HCT116 (cell line): ENCODE results near the gene RNF145. TPM values are rescaled to one million over a fixed set of nuclear protein-coding genes. Genes with fewer than 3 reads are reported as not detected.

Source experiments
- ATAC-seq: fragments of 200-7000 bp; cut with Tn5 transposase; 2 replicates; pipeline ENCODE4 v1.9.1; 2020; ENCODE audit warnings: mild to moderate bottlenecking, moderate library complexity
- BruUV-seq: library from RNA; stranded (reverse); fragments of 400-500 nt; replicated peaks from 2 replicates; lab custom pipeline; 2021; lab: Mats Ljungman, UMichigan
- CTCF ChIA-PET: fragments of 300-600 bp; sonication (Branson Sonifier 250); formaldehyde crosslinking; loops from one replicate; lab custom pipeline; 2021; ENCODE audit warnings: antibody characterized with exemption; lab: Charles Lee
- POLR2A ChIA-PET: fragments of 300-600, 350-600 bp; sonication (Branson Sonifier 250); formaldehyde crosslinking; loops from one replicate; lab custom pipeline; 2021; ENCODE audit warnings: antibody characterized with exemption; lab: Charles Lee
- RAD21 ChIA-PET, 2 experiments: fragments of 300-600 bp; sonication (Branson Sonifier 250); formaldehyde crosslinking; loops; one replicate each; lab custom pipeline; 2023; ENCODE audit warnings: low total read pairs in 2 of 2; ENCODE audit not compliant: uncharacterized antibody in 2 of 2, unreplicated experiment in 2 of 2, low non-redundant PET in 1 of 2; lab: Charles Lee
- DNase-seq: peaks from one replicate; pipeline ENCODE4 v3.0.0-alpha.2; 2010; ENCODE audit warnings: low read depth, low spot score
- H2AFZ ChIP-seq: fragments of 200-600 bp; shearing (Covaris generic), sonication (generic); 2 replicates; pipeline ENCODE4 v1.6.1; 2017; ENCODE audit warnings: low read depth, mixed run types, mixed read lengths, antibody characterized with exemption, low read length; ENCODE audit not compliant: poor library complexity, severe bottlenecking
- H3K27ac ChIP-seq: 2 replicates; pipeline ENCODE4 v1.5.1; 2012; ENCODE audit warnings: low read depth, low read length
- H3K27me3 ChIP-seq: fragments of 200-600 bp; sonication (generic); 2 replicates; pipeline ENCODE4 v1.6.1; 2016; ENCODE audit warnings: mixed run types, low read length, mixed read lengths; ENCODE audit not compliant: insufficient read depth
- H3K36me3 ChIP-seq, 2 experiments: fragments of 200-500 bp in 1 of 2; fragments of 200-600 bp in 1 of 2; sonication (Bioruptor generic) in 1 of 2; sonication (generic) in 1 of 2; 2 replicates each; pipeline versions ENCODE4 v1.5.1 to v1.6.1; 2014 to 2016; ENCODE audit warnings: low read length in 2 of 2, inconsistent platforms in 1 of 2, mixed read lengths in 1 of 2, mixed run types in 1 of 2; ENCODE audit not compliant: insufficient read depth in 2 of 2, control insufficient read depth in 1 of 2
- H3K4me1 ChIP-seq, 2 experiments: fragments of 200-600 bp in 1 of 2; sonication (generic) in 1 of 2; 2 replicates each; pipeline versions ENCODE4 v1.5.1 to v1.6.1; 2012 to 2017; ENCODE audit warnings: low read length in 2 of 2, inconsistent platforms in 1 of 2, mild to moderate bottlenecking in 1 of 2, mixed read lengths in 1 of 2, mixed run types in 1 of 2, moderate library complexity in 1 of 2; ENCODE audit not compliant: insufficient read depth in 2 of 2, control insufficient read depth in 1 of 2
- H3K4me2 ChIP-seq: fragments of 200-600 bp; sonication (generic); 2 replicates; pipeline ENCODE4 v1.6.1; 2017; ENCODE audit warnings: mixed run types, low read length, mixed read lengths
- H3K4me3 ChIP-seq, 2 experiments: fragments of 200-600 bp in 1 of 2; sonication (generic) in 1 of 2; replicated peaks in 1 of 2; 2 replicates each; pipeline ENCODE4 v1.5.1; 2011 to 2016; ENCODE audit warnings: low read length in 2 of 2, control low read depth in 1 of 2, low read depth in 1 of 2, mild to moderate bottlenecking in 1 of 2, mixed read lengths in 1 of 2, mixed run types in 1 of 2
- H3K79me2 ChIP-seq: fragments of 200-600 bp; sonication (generic); 2 replicates; pipeline ENCODE4 v1.6.1; 2017; ENCODE audit warnings: mild to moderate bottlenecking, mixed run types, low read length, moderate library complexity, mixed read lengths; ENCODE audit not compliant: insufficient read depth
- H3K9ac ChIP-seq: fragments of 200-600 bp; sonication (generic); 2 replicates; pipeline ENCODE4 v1.6.1; 2016; ENCODE audit warnings: low read length, mixed read lengths
- H3K9me2 ChIP-seq: fragments of 200-600 bp; sonication (generic), shearing (Covaris generic); 2 replicates; pipeline ENCODE4 v1.6.1; 2017; ENCODE audit warnings: mixed run types, mild to moderate bottlenecking, moderate library complexity; ENCODE audit not compliant: insufficient read depth
- H3K9me3 ChIP-seq, 2 experiments: fragments of 200-500 bp in 1 of 2; fragments of 200-600 bp in 1 of 2; sonication (Bioruptor generic) in 1 of 2; sonication (generic) in 1 of 2; 2 replicates each; pipeline ENCODE4 v1.6.1; 2014 to 2017; ENCODE audit warnings: low read length in 2 of 2, mixed read lengths in 2 of 2, inconsistent platforms in 1 of 2, low read depth in 1 of 2, mild to moderate bottlenecking in 1 of 2, mixed run types in 1 of 2, moderate library complexity in 1 of 2; ENCODE audit not compliant: control insufficient read depth in 1 of 2, insufficient read depth in 1 of 2
- H4K20me1 ChIP-seq: fragments of 200-600 bp; sonication (generic), shearing (Covaris generic); 2 replicates; pipeline ENCODE4 v1.6.1; 2017; ENCODE audit warnings: mixed run types, mild to moderate bottlenecking, moderate library complexity; ENCODE audit not compliant: insufficient read depth
- ATF3 ChIP-seq: IDR thresholded peaks from 2 replicates; pipeline ENCODE4 v1.6.1; 2012
- CBX3 ChIP-seq: IDR thresholded peaks from 2 replicates; pipeline ENCODE4 v1.6.1; 2012; ENCODE audit warnings: low read depth
- CEBPB ChIP-seq: IDR thresholded peaks from 2 replicates; pipeline ENCODE4 v1.6.1; 2012; ENCODE audit warnings: low read depth
- ELF1 ChIP-seq: IDR thresholded peaks from 2 replicates; pipeline ENCODE4 v1.6.1; 2012; ENCODE audit warnings: low read depth, borderline replicate concordance
- EZH2phosphoT487 ChIP-seq: fragments of 200-600 bp; IDR thresholded peaks from 2 replicates; pipeline ENCODE4 v1.6.1; 2018; ENCODE audit warnings: antibody characterized with exemption, borderline replicate concordance
- JUND ChIP-seq: IDR thresholded peaks from 2 replicates; pipeline ENCODE4 v1.6.1; 2012
- POLR2A ChIP-seq: IDR thresholded peaks from 2 replicates; pipeline ENCODE4 v1.7.0; 2011; ENCODE audit warnings: borderline replicate concordance; ENCODE audit not compliant: insufficient read depth, insufficient read length; ENCODE audit errors: extremely low read depth
- POLR2AphosphoS5 ChIP-seq: IDR thresholded peaks from 2 replicates; pipeline ENCODE4 v1.6.1; 2011; ENCODE audit warnings: mild to moderate bottlenecking, low read depth, low read length, moderate library complexity
- RAD21 ChIP-seq: IDR thresholded peaks from 2 replicates; pipeline ENCODE4 v1.6.1; 2012; ENCODE audit warnings: low read depth, mild to moderate bottlenecking
- SP1 ChIP-seq: IDR thresholded peaks from 2 replicates; pipeline ENCODE4 v1.6.1; 2012; ENCODE audit warnings: low read depth
- SRF ChIP-seq: IDR thresholded peaks from 2 replicates; pipeline ENCODE4 v1.6.1; 2012; ENCODE audit warnings: low read depth
- TCF7L2 ChIP-seq: IDR thresholded peaks from 2 replicates; pipeline ENCODE4 v1.7.0; 2011; ENCODE audit warnings: borderline replicate concordance, inconsistent platforms; ENCODE audit not compliant: insufficient read depth, insufficient read length; ENCODE audit errors: extremely low read depth
- YY1 ChIP-seq: IDR thresholded peaks from 2 replicates; pipeline ENCODE4 v1.6.1; 2011; ENCODE audit warnings: low read length, low read depth, moderate library complexity, mild to moderate bottlenecking; ENCODE audit not compliant: insufficient replicate concordance; ENCODE audit errors: extremely low read depth
- ZBTB33 ChIP-seq: IDR thresholded peaks from 2 replicates; pipeline ENCODE4 v1.6.1; 2011; ENCODE audit warnings: mild to moderate bottlenecking, low read length, moderate library complexity; ENCODE audit not compliant: insufficient replicate concordance; ENCODE audit errors: extremely low read depth
- ZFX ChIP-seq: fragments of 450-650 bp; IDR thresholded peaks from 2 replicates; pipeline ENCODE4 v1.6.1; 2017
- ZNF274 ChIP-seq: fragments of 200-500 bp; sonication (Bioruptor generic); IDR thresholded peaks from 2 replicates; pipeline ENCODE4 v1.6.1; 2014; ENCODE audit warnings: mild to moderate bottlenecking, low read depth, low read length, inconsistent platforms
- intact Hi-C: fragments of 100-400 bp; cut with micrococcal nuclease; formaldehyde crosslinking; loops from 2 replicates; pipeline ENCODE4 v1.10.0; 2022
- total RNA-seq: library from RNA; stranded (reverse); gene quantifications from one replicate; pipeline ENCODE4 v1.2.1, GENCODE V29; 2021; ENCODE audit not compliant: unreplicated experiment
- TF ChIP-seq, protein P1 (sequence below): IDR thresholded peaks from 2 replicates; pipeline ENCODE4 v1.6.1; 2012; ENCODE audit warnings: low read depth
- TF ChIP-seq, protein P2 (sequence below), 3 experiments: fragments of 200-600 bp in 1 of 3; sonication (generic) in 1 of 3; IDR thresholded peaks in 2 of 3; conservative IDR thresholded peaks in 1 of 3; 2 replicates each; pipeline ENCODE4 v1.5.1; 2012 to 2017; ENCODE audit warnings: low read depth in 2 of 3, low read length in 2 of 3, antibody characterized with exemption in 1 of 3, borderline replicate concordance in 1 of 3, control low read depth in 1 of 3, mild to moderate bottlenecking in 1 of 3, mixed read lengths in 1 of 3, mixed run types in 1 of 3, moderate library complexity in 1 of 3; ENCODE audit not compliant: insufficient read depth in 1 of 3

RNF145 gene
- total RNA-seq, 1 experiment from 2014 or later = 60.6 TPM

DNA sequence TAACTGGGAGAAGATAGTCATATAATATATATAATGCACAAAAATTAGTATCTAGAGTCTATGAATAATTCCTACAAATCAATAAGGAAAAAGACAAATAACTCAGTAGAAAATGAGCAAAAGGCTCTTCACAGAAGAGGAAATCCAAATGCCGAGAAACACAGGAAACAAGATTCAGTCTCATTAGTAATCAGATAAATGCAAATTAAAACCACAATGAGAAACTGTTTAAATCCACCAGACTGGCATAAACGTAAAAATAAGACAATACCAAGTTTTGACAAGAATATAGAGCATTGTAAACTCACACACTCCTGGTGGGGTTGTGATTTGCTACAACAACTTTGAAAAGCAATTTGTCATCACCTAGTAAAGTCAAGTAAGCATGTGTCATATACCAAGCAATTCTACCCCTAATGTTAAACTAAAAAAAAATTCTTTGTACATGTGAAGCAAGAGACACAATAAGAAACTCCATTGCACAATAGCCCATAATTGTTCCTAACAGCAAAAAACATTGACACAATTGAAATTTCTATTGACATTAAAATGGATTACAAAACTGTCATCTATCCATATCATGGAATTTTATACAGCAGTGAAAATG is 32.7 kb upstream of the RNF145 start:
- intact Hi-C loops = no loop called here

More for the DNA sequence above, 32.7 kb upstream of the RNF145 start:
- no peaks in the 10 kb centered on the region for H3K27me3 ChIP-seq
- TF ChIP-seq ZNF274 (no peak), ZBTB33 (no peak), YY1 (no peak), EZH2phosphoT487 (no peak), POLR2AphosphoS5 (no peak), POLR2A (no peak), ZFX (no peak), ELF1 (no peak), SRF (no peak), JUND (no peak), CEBPB (no peak), CBX3 (no peak), SP1 (no peak), TCF7L2 (no peak), ATF3 (no peak), RAD21 (no peak)
- TF ChIP-seq, protein P1, sequence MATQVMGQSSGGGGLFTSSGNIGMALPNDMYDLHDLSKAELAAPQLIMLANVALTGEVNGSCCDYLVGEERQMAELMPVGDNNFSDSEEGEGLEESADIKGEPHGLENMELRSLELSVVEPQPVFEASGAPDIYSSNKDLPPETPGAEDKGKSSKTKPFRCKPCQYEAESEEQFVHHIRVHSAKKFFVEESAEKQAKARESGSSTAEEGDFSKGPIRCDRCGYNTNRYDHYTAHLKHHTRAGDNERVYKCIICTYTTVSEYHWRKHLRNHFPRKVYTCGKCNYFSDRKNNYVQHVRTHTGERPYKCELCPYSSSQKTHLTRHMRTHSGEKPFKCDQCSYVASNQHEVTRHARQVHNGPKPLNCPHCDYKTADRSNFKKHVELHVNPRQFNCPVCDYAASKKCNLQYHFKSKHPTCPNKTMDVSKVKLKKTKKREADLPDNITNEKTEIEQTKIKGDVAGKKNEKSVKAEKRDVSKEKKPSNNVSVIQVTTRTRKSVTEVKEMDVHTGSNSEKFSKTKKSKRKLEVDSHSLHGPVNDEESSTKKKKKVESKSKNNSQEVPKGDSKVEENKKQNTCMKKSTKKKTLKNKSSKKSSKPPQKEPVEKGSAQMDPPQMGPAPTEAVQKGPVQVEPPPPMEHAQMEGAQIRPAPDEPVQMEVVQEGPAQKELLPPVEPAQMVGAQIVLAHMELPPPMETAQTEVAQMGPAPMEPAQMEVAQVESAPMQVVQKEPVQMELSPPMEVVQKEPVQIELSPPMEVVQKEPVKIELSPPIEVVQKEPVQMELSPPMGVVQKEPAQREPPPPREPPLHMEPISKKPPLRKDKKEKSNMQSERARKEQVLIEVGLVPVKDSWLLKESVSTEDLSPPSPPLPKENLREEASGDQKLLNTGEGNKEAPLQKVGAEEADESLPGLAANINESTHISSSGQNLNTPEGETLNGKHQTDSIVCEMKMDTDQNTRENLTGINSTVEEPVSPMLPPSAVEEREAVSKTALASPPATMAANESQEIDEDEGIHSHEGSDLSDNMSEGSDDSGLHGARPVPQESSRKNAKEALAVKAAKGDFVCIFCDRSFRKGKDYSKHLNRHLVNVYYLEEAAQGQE = no peak
- TF ChIP-seq, protein P2, sequence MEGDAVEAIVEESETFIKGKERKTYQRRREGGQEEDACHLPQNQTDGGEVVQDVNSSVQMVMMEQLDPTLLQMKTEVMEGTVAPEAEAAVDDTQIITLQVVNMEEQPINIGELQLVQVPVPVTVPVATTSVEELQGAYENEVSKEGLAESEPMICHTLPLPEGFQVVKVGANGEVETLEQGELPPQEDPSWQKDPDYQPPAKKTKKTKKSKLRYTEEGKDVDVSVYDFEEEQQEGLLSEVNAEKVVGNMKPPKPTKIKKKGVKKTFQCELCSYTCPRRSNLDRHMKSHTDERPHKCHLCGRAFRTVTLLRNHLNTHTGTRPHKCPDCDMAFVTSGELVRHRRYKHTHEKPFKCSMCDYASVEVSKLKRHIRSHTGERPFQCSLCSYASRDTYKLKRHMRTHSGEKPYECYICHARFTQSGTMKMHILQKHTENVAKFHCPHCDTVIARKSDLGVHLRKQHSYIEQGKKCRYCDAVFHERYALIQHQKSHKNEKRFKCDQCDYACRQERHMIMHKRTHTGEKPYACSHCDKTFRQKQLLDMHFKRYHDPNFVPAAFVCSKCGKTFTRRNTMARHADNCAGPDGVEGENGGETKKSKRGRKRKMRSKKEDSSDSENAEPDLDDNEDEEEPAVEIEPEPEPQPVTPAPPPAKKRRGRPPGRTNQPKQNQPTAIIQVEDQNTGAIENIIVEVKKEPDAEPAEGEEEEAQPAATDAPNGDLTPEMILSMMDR (IDR thresholded peaks at IDR 0.05 in 2 of 3, conservative IDR thresholded peaks at IDR 0.05 in 1 of 3; ENCODE audit: borderline replicate concordance in 1 of 3, insufficient read depth in 1 of 3, low read depth in 2 of 3, low read length in 2 of 3) = no peak
- no peak overlapping the region for H3K9ac ChIP-seq
- peaks cover 6 to 12% of the 10 kb centered on the region in 2 experiments; a peak in 3 of 4 replicates for H3K4me1 ChIP-seq
- no peak for ATAC-seq
- H3K79me2 ChIP-seq = no peaks in the 10 kb centered on the region
- H4K20me1 ChIP-seq = no peaks in the 10 kb centered on the region
- RAD21 ChIA-PET = no interaction called here
- no TSS peak for BruUV-seq
- CTCF ChIA-PET = no interaction called here
- H2AFZ ChIP-seq = no peak overlapping the region
- H3K36me3 ChIP-seq = no peaks in the 10 kb centered on the region
- H3K27ac ChIP-seq = no peak overlapping the region
- POLR2A ChIA-PET = no interaction called here
- no peaks in the 10 kb centered on the region for H3K9me2 ChIP-seq
- no peak overlapping the region for H3K4me3 ChIP-seq
- no peaks in the 10 kb centered on the region for H3K9me3 ChIP-seq
- DNase-seq = no peak
- H3K4me2 ChIP-seq = no peak overlapping the region
